GM10248 (cell line): Measurements from ENCODE around the gene PIGO.

Source experiments
- CTCF ChIA-PET: fragments of 300-600 bp; sonication (Branson Sonifier 250); formaldehyde crosslinking; extraction: SDS; loops from one replicate; lab custom pipeline; 2021; ENCODE audit warnings: antibody characterized with exemption; lab: Yijun Ruan, JAX
- POLR2A ChIA-PET: fragments of 350-650 bp; sonication (Branson Sonifier 250); formaldehyde crosslinking; extraction: SDS; loops from one replicate; lab custom pipeline; 2020; ENCODE audit warnings: antibody characterized with exemption; lab: Yijun Ruan, JAX
- DNase-seq: peaks from one replicate; pipeline ENCODE4 v3.0.0; 2012; ENCODE audit errors: extremely low spot score
- CTCF ChIP-seq: IDR thresholded peaks from 2 replicates; pipeline ENCODE4 v1.5.1; 2012; ENCODE audit warnings: mild to moderate bottlenecking, low read depth; ENCODE audit errors: extremely low read depth, missing control alignments, control extremely low read depth

Gene PIGO

DNA sequence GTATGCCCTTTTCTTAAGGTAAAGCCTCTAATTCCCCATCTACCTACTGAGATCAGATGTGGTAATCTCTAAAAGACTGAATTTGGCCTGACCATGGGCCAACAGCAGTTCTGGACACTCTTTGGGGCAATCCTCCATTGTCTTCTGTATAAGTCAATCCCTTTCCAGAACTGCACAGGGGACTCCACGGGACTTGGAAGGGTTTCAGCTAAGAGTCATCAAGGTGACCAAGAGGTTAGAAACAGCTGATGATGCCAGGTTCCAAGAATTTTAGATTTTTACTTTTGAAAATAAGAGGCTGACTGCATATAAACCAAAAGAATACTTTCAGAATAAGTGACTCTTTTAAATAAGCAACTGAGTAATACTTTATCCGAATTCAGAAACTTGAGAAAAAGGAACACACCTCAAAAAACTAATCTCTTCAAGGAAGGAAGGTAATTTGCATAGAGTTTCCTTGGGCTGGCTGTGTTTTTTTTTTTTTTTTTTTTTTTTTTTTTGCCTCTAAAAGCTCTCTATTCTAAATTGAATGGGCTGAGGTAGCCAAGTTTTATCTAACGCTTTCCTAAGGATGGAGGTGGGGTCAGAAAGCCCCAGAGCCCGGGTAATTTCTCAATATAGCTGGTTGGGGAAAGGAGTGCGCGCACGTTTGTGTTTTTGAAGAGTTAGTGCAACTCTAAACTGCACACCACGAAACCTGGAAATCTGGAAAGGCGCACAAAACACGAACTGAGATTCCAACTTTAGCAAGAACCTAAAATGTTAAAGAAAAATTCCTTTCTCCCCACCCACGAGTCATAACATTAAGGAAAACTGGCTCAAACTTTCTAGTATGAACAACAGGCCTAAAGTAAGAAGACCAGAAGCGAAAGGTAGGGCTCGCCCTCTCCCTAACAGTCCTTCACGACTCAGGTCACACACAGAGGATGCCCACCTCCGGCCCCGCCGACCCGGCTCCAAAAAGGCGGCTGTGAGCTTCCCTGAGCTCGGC is 25.3 kb downstream of the PIGO start:
- no peak for TF ChIP-seq CTCF
- ChIA-PET POLR2A (interaction anchor here (0.7 to 2.1 kb wide), 10 partner anchors 8 to 84 kb away, joined by 3 to 10 read pairs (median 4); partner anchors contain the start of gene STOML2), CTCF (interaction anchor here (0.6 to 13.4 kb wide), 18 partner anchors 8 to 171 kb away, joined by 3 to 177 read pairs (median 4); partner anchors contain the start of genes ATOSB, DNAJB5, FANCG and PIGO)
- no peak for DNase-seq

DNA sequence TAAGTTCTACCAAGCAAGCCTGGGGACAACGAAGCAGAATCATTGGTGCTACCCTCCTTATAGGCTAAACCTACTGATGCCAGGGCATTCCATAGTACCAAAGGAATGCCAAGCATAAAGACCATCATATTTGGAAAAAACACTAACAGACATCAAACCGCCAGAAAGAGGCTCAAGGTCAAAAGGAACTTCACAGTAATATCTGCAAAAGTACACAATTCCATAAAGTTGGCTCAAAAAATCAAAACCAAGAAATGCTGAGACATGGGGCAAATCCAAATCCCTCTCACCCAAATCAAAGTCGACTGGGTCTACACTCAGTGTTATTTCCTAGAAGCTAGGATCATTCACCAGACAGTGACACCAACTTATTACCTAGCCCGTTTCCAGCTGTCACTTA is 27.4 kb downstream of the PIGO start:
- ChIA-PET POLR2A (interaction anchor here (0.6 to 0.9 kb wide), 3 partner anchors 9 to 22 kb away, joined by 3 read pairs; partner anchors contain the start of gene FANCG), CTCF (interaction anchor here (1.3 to 2.1 kb wide), 4 partner anchors 18 to 535 kb away, joined by 3 to 6 read pairs (median 4); partner anchors contain the start of gene PIGO)
- no peak for TF ChIP-seq CTCF
- DNase-seq = no peak

DNA sequence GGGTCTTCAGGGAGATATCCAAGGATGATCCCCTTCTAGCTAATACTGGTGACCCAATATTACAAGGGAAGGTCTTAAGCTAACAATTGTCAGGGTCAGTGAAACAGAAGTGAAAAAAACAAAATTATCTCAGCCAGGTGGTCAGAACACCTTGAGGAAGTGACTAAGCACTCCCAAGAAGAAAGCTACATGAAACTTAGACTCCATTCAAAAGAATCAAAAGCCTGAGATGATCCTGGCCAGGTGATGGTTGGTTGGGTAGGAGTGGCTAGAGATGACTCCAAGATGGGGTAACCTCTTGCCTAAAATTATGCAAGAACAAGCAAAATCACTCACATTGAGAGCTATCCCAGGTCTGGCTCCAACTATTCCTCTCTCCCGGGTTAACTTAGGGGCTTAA is 29.3 kb downstream of the PIGO start:
- no peak for DNase-seq
- CTCF ChIA-PET = interaction anchor here (0.6 to 9.8 kb wide), 4 partner anchors 16 to 167 kb away, joined by 3 to 72 read pairs (median 5); partner anchors contain the start of gene PIGO
- TF ChIP-seq CTCF = no peak
- POLR2A ChIA-PET = interaction anchor here (1.1 kb wide), 1 partner anchor 13 kb away, joined by 4 read pairs; the partner anchor contains the start of gene FANCG

- ChIA-PET CTCF (interaction anchor here (1.5 to 9.8 kb wide), 2 partner anchors 9 to 36 kb away, joined by 3 to 72 read pairs; partner anchors contain the start of gene PIGO), POLR2A (no interaction called here)
- DNase-seq = no peak
- TF ChIP-seq CTCF = no peak
Measured at GRCh38 chr9:35060548-35061207, 35.7 kb downstream of the PIGO start.

DNA sequence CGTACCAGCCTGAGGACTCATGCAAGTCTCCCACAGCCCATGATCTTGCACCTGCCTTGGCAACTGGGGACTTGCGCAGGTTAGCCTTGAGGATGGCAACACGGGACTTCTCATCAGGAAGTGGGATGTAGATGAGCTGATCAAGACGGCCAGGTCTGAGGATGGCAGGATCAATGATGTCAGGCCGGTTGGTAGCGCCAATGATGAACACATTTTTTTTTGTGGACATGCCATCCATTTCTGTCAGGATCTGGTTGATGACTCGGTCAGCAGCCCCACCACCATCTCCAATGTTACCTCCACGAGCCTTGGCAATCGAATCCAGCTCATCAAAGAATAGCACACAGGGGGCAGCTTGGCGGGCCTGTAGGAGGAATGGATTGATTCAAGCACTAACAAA is 37.0 kb downstream of the PIGO start:
- ChIA-PET POLR2A (interaction anchor here (0.9 kb wide), 2 partner anchors 8 to 66 kb away, joined by 3 to 4 read pairs; no protein-coding TSS in a partner anchor), CTCF (interaction anchor here (2.2 to 9.8 kb wide), 2 partner anchors 8 to 160 kb away, joined by 6 to 72 read pairs; no protein-coding TSS in a partner anchor)
- no peak for DNase-seq
- no peak for TF ChIP-seq CTCF

GRCh38 chr9:35057271-35057620 is 39.1 kb downstream of the PIGO start:
- ChIA-PET CTCF (no interaction called here), POLR2A (interaction anchor here (0.5 kb wide), 1 partner anchor 10 kb away, joined by 8 read pairs; no protein-coding TSS in a partner anchor)
- no peak for TF ChIP-seq CTCF
- DNase-seq = no peak
